Measurements from ENCODE around the gene ATL3.

DNA sequence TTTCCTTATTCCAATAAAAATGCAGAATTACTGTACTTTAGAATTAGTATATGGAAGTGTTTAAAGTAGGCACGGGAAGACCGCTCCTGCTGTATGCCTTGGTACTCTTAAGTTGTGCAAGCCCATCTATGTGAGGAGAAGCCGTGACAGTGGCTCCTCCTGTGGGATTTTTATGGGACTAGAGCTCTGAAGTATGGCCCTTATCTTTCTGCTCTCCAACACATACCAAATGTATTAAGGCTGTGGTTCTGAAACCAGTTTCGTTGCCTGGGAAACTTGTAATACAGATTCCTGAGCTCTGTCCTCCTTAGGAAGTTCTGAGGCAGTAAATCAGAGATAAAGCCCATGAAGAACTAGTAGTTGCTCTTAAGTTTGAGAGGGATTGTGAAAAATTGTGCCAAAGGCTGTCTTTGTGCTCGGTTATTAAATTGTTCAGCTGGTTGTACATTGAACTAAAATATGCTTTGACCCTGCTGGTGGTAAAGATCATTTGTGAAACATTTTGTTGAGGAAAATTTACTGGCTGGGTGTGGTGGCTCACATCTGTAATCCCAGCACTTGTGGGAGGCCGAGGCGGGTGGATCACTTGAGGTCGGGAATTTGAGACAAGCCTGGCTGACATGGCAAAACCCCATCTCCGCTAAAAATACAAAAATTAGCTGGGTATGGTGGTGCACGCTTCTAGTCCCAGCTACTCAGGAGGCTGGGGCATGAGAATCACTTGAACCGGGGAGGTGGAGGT, 39.5 kb upstream of the ATL3 start:
- TF ChIP-seq GATA1 (IDR thresholded peaks at IDR 0.05; ENCODE audit: low read depth, low read length): no peak
- TF ChIP-seq POLR2A (IDR thresholded peaks at IDR 0.05; ENCODE audit: low read length): no peak

All from erythroblast (primary cell).